ENCODE results near the gene ZNF414. TPM values are rescaled to one million over a fixed set of nuclear protein-coding genes. Genes with fewer than 3 reads are reported as not detected.

The ZNF414 gene
- total and polyA plus RNA-seq, 10 of the 15 experiments (the other 5 are each of a cell fraction or from before 2014, with no cell fraction given) = 0.16 to 23.7 (median 5.3) TPM; not detected in 1

DNA sequence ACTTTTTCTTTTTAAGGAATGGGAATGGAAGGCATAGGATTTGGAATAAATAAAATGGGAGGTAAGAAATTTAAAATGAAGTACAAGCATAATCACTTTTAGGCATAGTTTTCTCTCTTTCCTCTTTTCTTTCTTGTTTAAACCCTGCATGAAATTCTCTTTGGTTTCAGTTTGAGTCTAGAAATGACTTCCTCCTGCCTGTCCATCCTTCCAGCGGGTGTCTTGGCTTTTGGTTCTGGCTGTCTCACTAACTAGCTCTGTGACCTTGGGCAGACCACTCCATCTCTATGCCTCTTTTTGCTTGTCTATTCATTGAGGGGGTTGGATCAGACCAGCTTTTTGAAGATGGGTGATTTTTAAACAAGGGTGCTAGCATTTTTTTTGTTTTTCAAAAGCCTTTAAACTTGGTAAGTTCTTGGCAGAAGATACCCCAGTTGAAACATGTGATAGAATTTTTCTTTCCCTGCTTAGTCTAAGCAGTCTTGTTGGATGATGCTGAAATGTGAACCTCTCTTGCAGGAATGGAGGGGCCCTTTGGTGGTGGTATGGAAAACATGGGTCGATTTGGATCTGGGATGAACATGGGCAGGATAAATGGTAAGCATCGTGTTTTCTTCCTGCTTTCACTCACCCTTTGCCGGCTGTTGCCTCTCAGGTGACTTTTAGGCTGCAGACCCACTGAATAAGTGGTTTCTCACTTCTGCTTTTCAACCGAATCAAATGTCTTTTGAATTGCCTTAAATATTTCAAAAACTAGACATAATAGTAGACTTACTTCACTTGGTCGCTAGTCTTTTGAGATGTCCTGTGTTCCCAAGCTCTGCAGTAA, 40.1 kb downstream of the ZNF414 start (continued):
- TF ChIP-seq TCF7 (IDR thresholded peaks at IDR 0.05; ENCODE audit: borderline replicate concordance) (no peak), IRF5 (IDR thresholded peaks at IDR 0.05; ENCODE audit: borderline replicate concordance) (no peak), EP300 (IDR thresholded peaks at IDR 0.05; ENCODE audit: borderline replicate concordance in 1 of 2, control insufficient read depth in 1 of 2, low read depth in 2 of 2, low read length in 2 of 2) (peak; percentile 26 to 67; a peak in 2 of 4 replicates), SREBF1 (IDR thresholded peaks at IDR 0.05; ENCODE audit: low read length) (no peak), SREBF2 (IDR thresholded peaks at IDR 0.05; ENCODE audit: low read length) (no peak), NFYA (IDR thresholded peaks at IDR 0.05; ENCODE audit: borderline replicate concordance, low read depth, low read length) (no peak), SIN3A (IDR thresholded peaks at IDR 0.05; ENCODE audit: low read depth, low read length) (no peak), ATF7 (IDR thresholded peaks at IDR 0.05; ENCODE audit: low read depth) (peak; percentile 19; the same call in 1 of the 2 replicates), EED (IDR thresholded peaks at IDR 0.05; ENCODE audit: low read depth) (peak; percentile 79), ETV6 (conservative IDR thresholded peaks at IDR 0.05 in 1 of 2, IDR thresholded peaks at IDR 0.05 in 1 of 2; ENCODE audit: borderline replicate concordance in 1 of 2, low read depth in 1 of 2) (peak in 1 of 2 experiments; percentile 29; a peak in 1 of 4 replicates), MTA2 (IDR thresholded peaks at IDR 0.05; ENCODE audit: low read depth) (0 out of 2 replicates have a peak, but pooled peaks have one; percentile 29), PAX5 (IDR thresholded peaks at IDR 0.05; ENCODE audit: borderline replicate concordance, low read depth, low read length) (peak; percentile 50; the same call in 1 of the 2 replicates), MEF2A (IDR thresholded peaks at IDR 0.05; ENCODE audit: insufficient read depth, low read depth, low read length) (no peak), SP1 (IDR thresholded peaks at IDR 0.05; ENCODE audit: low read depth, low read length) (no peak), KDM1A (IDR thresholded peaks at IDR 0.05; ENCODE audit: borderline replicate concordance) (no peak), CBX3 (IDR thresholded peaks at IDR 0.05; ENCODE audit: borderline replicate concordance, low read depth) (no peak), ATF3 (IDR thresholded peaks at IDR 0.05; ENCODE audit: borderline replicate concordance, extremely low read depth, low read depth, low read length) (no peak), NFXL1 (IDR thresholded peaks at IDR 0.05; ENCODE audit: borderline replicate concordance) (no peak), MXI1 (IDR thresholded peaks at IDR 0.05; ENCODE audit: low read depth, low read length) (peak; percentile 42; the same call in 1 of the 2 replicates), ZNF622 (IDR thresholded peaks at IDR 0.05) (no peak), NBN (IDR thresholded peaks at IDR 0.05) (peak; percentile 36; the same call in 1 of the 2 replicates)
- TF ChIP-seq, protein P1, sequence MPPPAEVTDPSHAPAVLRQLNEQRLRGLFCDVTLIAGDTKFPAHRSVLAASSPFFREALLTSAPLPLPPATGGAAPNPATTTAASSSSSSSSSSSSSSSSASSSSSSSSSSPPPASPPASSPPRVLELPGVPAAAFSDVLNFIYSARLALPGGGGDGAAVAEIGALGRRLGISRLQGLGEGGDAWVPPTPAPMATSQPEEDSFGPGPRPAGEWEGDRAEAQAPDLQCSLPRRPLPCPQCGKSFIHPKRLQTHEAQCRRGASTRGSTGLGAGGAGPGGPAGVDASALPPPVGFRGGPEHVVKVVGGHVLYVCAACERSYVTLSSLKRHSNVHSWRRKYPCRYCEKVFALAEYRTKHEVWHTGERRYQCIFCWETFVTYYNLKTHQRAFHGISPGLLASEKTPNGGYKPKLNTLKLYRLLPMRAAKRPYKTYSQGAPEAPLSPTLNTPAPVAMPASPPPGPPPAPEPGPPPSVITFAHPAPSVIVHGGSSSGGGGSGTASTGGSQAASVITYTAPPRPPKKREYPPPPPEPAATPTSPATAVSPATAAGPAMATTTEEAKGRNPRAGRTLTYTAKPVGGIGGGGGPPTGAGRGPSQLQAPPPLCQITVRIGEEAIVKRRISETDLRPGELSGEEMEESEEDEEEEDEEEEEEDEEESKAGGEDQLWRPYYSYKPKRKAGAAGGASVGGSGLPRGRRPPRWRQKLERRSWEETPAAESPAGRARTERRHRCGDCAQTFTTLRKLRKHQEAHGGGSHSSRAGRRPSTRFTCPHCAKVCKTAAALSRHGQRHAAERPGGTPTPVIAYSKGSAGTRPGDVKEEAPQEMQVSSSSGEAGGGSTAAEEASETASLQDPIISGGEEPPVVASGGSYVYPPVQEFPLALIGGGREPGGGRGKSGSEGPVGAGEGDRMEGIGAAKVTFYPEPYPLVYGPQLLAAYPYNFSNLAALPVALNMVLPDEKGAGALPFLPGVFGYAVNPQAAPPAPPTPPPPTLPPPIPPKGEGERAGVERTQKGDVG (CRISPR knock-in tag; IDR thresholded peaks at IDR 0.05) = no peak
- TF ChIP-seq, protein P2, sequence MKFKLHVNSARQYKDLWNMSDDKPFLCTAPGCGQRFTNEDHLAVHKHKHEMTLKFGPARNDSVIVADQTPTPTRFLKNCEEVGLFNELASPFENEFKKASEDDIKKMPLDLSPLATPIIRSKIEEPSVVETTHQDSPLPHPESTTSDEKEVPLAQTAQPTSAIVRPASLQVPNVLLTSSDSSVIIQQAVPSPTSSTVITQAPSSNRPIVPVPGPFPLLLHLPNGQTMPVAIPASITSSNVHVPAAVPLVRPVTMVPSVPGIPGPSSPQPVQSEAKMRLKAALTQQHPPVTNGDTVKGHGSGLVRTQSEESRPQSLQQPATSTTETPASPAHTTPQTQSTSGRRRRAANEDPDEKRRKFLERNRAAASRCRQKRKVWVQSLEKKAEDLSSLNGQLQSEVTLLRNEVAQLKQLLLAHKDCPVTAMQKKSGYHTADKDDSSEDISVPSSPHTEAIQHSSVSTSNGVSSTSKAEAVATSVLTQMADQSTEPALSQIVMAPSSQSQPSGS (IDR thresholded peaks at IDR 0.05; ENCODE audit: low read length) = peak; percentile 37

All from GM12878 (cell line).